HG02610 (cell line): ENCODE data around the gene ABL2.
"Not testable (repeated sequence)": the region's sequence is repeated elsewhere in the genome, so short reads cannot be mapped to it uniquely, and the experiment has no call there.

Experiments used
- ATAC-seq: cut with Tn5 transposase; IDR thresholded peaks from one replicate; pipeline ENCODE4 v1.9.1; 2021; ENCODE audit warnings: mild to moderate bottlenecking, moderate library complexity; ENCODE audit not compliant: unreplicated experiment

ABL2 gene

DNA sequence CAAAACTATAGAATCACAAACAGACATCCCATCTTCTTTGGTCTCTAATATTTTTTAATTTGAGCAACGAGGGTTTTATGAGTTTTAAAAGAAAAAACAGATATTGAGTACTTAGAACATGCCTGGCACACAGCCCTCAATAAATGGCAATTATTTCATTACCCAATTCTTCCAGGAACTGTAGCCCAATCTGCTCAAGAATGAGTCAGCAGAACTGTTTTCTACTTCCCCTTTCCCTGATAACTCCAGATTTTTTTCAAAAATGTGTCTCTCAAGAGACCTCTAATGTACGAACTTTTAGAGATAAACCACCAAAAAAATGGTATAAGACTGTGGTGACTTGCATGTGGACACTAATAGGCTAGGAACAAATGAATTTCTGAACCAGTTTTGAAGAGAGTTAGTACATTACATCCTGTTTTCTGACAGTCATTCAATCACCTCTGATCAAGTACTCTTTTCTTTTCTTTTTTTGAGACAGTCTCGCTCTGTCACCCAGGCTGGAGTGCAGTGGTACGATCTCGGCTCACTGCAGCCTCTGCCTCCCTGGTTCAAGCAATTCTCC is 11.5 kb downstream of the ABL2 start:
- no peak for ATAC-seq

DNA sequence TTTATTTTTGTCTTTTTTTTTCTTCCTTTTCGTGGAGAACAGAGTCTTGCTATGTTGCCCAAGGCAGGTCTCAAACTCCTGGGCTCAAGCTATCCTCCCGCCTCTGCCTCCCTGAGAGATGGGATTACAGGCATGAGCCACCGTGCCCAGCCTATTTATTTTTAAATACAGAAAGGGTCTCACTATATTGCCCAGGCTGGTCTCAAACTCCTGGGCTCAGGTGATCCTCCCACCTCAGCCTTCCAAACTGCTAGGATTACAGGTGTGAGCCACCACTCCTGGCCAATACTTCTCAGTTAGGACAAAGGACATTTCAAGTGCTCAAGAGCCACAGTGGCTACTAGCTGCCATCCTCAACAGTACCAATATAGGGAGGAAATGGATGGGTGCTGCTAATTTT is 16.2 kb downstream of the ABL2 start:
- not testable (repeated sequence) for ATAC-seq

- ATAC-seq: no peak
Observed at GRCh38 chr1:179208681-179209477, 20.6 kb downstream of the ABL2 start.

- no peak for ATAC-seq
Observed at GRCh38 chr1:179206812-179207211, 22.7 kb downstream of the ABL2 start.

- ATAC-seq: no peak
Observed at GRCh38 chr1:179205284-179205683, 24.2 kb downstream of the ABL2 start.

GRCh38 chr1:179202161-179202560 is 27.3 kb downstream of the ABL2 start:
- ATAC-seq: no peak

GRCh38 chr1:179200586-179200985 is 28.9 kb downstream of the ABL2 start:
- no peak for ATAC-seq

DNA sequence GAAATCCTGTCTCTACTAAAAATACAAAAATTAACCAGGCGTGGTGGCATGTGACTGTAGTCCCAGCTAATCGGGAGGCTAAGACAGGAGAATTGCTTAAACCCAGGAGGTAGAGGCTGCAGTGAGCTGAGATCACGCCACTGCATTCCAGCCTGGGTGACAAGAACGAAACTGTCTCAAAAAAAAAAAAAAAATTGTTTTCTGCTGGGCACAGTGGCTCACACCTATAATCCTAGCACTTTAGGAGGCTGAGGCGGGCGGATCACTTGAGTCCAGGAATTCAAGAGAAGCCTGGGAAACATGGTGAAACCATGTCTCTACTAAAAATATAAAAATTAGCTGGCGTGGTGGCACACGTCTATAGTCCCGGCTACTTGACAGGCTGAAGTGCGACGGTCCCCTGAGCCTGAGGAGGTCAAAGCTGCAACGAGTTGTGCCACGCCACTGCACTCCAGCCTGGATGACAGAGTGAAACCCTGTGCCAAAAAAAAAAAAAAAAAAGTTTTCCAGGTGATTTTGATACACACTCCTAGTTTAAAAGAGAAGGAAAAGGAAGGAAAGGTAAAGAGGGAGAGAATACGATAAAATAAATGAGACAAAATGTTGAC is 31.7 kb downstream of the ABL2 start:
- no peak for ATAC-seq

- not testable (repeated sequence) for ATAC-seq
Observed at GRCh38 chr1:179195857-179196256, 33.6 kb downstream of the ABL2 start.

GRCh38 chr1:179195376-179195775 is 34.1 kb downstream of the ABL2 start:
- ATAC-seq: no peak

DNA sequence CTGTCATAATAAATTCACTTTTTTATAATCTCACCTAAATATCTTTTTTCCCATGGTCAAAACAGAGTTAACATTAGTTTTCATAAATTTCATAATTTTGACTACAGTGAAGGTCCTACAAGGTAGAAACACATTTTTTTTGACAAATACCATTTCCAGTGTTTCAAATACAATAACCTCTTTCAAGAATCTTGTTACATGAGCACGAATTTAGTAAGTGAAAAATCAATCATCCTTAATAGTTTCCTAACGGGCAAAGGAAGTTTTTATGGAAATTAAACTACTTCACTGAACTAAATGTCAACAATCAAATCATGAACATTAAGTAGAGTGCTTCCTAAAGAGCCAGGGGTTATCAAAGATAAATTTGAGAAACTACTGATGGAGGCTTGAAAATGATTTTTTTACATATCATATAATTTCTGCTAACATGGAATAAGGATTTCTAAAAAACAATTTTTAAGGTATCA is 35.4 kb downstream of the ABL2 start:
- ATAC-seq: no peak

GRCh38 chr1:179190861-179191260 is 38.6 kb downstream of the ABL2 start:
- no peak for ATAC-seq

GRCh38 chr1:179187735-179188471 is 41.6 kb downstream of the ABL2 start:
- no peak for ATAC-seq

DNA sequence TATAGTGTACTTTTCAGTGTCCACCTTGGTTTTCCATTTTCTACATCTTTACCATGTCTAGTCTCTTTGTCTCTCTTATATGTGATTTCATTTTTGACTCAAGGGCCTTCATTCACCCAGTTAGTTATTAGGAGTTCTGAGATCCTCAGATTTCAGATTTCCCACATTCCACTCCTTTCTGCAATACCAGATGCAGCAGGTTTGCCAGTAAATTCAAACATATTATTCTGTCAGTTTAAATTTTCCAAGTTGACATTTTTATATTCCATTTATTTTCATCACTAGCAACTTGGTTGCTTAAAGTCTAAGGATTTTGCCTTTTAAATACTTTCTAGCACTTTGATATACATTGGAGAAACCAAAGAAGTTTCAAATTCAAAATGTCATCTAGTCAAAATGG is 42.4 kb downstream of the ABL2 start:
- ATAC-seq: no peak

DNA sequence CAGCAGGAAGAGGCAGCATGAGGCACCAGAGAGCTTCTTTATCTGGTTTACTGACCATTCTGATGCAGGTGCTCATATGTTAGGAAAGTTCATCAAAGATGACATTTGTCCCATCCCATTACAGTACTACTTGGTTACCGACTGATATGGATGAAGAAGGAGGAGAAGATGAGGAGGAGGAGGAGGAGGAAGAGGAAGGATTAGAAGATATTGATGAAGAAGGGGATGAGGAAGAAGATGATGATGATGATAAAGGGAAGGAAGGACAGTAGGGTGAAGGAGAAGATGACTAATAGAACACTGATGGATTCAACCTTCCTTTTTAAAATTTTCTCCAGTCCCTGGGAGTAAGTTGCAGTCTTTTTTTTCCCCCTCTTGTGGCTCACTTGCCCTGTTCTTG is 45.1 kb downstream of the ABL2 start:
- ATAC-seq: no peak

- ATAC-seq: no peak
Observed at GRCh38 chr1:179183857-179184256, 45.6 kb downstream of the ABL2 start.

DNA sequence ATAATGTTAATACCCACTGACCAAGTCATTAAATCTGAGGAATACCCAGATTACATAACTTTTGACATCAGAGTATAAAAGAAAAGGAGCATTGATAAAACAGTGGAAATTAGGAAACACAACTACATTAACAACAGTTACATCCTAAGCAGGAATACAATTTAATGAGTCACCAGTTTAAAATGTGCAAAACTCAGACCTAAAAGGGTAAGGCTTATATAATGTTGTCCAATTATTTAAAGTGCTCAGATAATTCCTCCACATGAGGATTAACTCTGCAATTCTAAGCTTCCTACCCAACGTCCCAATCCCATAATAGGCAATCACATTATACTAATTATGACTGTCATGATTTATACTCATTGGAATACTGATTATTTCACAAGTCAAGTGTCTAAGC is 50.5 kb downstream of the ABL2 start:
- ATAC-seq: no peak

GRCh38 chr1:179178183-179178582 is 51.3 kb downstream of the ABL2 start:
- ATAC-seq: no peak

DNA sequence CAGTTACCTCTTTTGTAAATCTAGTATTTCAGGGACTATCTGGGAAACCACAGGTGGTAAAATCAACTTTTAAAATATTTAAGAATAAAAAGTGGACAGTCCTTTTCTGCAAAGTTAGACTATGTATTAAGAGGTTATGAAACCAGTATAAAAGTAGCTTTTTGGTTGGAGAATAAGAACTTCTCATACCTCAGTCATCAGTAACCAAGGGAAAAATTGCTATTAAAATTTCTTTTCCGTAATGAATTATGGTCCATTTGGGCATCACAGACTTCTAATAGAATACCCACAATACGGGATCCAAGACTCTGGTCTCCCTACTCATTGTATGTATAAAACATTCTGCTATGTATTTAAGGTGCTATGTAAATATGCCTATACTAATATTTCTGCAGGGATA is 51.9 kb downstream of the ABL2 start:
- ATAC-seq: no peak

GRCh38 chr1:179177182-179177581 is 52.3 kb downstream of the ABL2 start:
- no peak for ATAC-seq

DNA sequence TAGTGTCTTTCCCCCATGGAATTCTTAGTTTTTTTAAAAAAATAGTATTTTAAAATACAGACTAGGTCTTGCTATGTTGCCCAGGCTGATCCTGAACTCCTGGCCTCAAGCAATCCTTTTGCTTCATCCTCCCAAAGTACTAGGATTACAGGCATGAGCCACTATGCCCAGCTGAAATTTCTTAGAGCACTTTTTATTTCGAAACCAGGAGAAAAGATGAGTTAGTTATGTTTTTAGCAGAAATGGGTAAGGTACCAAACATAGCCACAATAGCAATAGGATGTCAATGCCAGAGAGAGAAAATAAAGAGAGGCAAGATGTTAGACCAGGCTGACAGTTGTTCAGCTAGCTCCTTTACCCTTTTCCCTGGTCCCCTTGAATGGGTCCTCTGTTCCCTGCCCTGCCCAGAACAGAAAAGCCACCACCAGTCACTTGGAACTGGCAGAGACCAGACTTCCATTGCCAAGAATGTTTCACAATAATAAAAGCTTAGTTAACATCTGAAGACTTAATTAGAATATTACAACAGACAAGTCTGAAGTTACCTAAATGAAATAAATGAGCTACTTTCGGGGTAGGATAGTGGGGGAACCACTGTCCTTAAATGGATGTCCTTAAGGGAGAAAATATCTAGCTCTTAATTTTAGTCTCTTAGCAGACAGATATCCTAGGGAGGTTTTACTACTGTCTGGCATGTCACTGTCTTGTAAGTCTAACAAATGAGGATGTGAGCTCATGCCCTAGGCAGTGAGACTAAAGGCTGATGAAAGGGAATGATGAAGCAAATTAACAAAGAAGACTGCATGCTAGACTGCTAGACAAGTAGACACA is 54.3 kb downstream of the ABL2 start:
- ATAC-seq: no peak
